Fibroblast of pulmonary artery (primary cell): ENCODE measurements around the gene GPR3.
A peak's percentile ranks its signal among the peaks of the same experiment; 100 is the strongest.

Experiments used
- DNase-seq: peaks from one replicate; pipeline ENCODE4 v3.0.0-alpha.2; 2010; ENCODE audit warnings: low read depth
- H3K4me3 ChIP-seq: replicated peaks from 2 replicates; pipeline ENCODE4 v1.5.1; 2011; ENCODE audit warnings: low read depth, mild to moderate bottlenecking, control low read depth, low read length, moderate library complexity
- CTCF ChIP-seq: IDR thresholded peaks from 2 replicates; pipeline ENCODE4 v1.5.1; 2011; ENCODE audit warnings: mild to moderate bottlenecking, control low read depth, low read length, inconsistent platforms; ENCODE audit errors: missing control alignments

Gene GPR3

GRCh38 chr1:27348861-27349783, 43.3 kb upstream of the GPR3 start:
- no peak for DNase-seq
- no peak for TF ChIP-seq CTCF
- H3K4me3 ChIP-seq: peak overlapping the region; percentile 43

- peak overlapping the region; percentile 43 for H3K4me3 ChIP-seq
- TF ChIP-seq CTCF: no peak
- DNase-seq: peak; percentile 76
These were observed 42.4 kb upstream of the GPR3 start for GRCh38 chr1:27349784-27350662.

- H3K4me3 ChIP-seq: no peak overlapping the region
- TF ChIP-seq CTCF: no peak
- no peak for DNase-seq
These were observed 41.5 kb upstream of the GPR3 start for GRCh38 chr1:27350663-27351540.

- TF ChIP-seq CTCF: no peak
- no peak overlapping the region for H3K4me3 ChIP-seq
- no peak for DNase-seq
These were observed 40.8 kb upstream of the GPR3 start for GRCh38 chr1:27351541-27352107.

GRCh38 chr1:27353166-27353565, 39.3 kb upstream of the GPR3 start:
- H3K4me3 ChIP-seq: no peak overlapping the region
- no peak for DNase-seq
- no peak for TF ChIP-seq CTCF

GRCh38 chr1:27353629-27354028, 38.8 kb upstream of the GPR3 start:
- no peak for TF ChIP-seq CTCF
- DNase-seq: no peak
- no peak overlapping the region for H3K4me3 ChIP-seq
